Measurements from ENCODE around the gene LRRC4B.

GRCh38 chr19:50500753-50501151 lies 67.5 kb downstream of the LRRC4B start:
- TF ChIP-seq POLR2A (IDR thresholded peaks at IDR 0.05) (peak; percentile 76 to 78), CTCF (IDR thresholded peaks at IDR 0.05 in 4 of 5, conservative IDR thresholded peaks at IDR 0.05 in 1 of 5) (no peak)

Data from gastrocnemius medialis (tissue), 4 donors.